ENCODE measurements around the gene GNA12. TPM values are rescaled to one million over a fixed set of nuclear protein-coding genes. Genes with fewer than 3 reads are reported as not detected.

GNA12 gene
- total RNA-seq, 2 experiments from 2014 or later: 23.6 to 23.7 TPM

DNA sequence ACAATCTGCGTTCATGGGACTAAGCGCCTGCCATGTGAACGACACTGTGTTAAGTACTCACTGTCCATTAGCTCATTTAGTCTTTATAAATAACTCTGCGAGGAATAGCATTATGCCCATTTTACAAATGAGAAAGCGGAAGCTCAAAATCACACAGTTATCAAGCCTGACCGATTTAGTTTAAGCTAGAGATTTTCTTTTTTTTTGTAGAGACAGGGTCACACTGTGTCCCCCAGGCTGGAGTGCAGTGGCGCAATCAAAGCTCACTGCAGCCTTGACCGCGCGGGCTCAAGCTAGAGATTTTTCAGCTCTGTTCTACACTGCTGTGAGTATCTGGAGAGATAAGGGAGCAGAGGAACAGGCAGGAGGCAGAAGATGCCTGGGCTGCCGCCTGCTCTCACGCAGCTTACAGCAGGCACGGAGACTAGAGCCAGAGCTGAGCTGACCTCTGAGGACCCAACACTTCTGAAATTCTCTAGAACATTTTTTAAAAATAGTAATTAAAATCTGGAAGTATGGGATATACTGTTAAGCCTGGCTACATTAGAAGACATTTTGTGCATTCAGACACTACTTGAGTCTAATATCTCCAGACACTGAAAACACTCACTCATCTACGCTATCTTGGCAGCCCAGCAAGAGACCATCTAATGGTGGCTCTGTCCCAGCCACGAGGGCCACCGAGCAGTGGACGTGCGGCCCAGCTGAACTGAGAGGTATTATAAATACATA is 38.7 kb downstream of the GNA12 start:
- H3K27me3 Mint-ChIP-seq: no peaks in the 10 kb centered on the region
- DNase-seq: no peak
- H3K9me3 Mint-ChIP-seq: no peaks in the 10 kb centered on the region
- no peak overlapping the region for H3K27ac Mint-ChIP-seq
- ChIA-PET CTCF (interaction anchor here (1.4 to 3.0 kb wide), 2 partner anchors 60 to 95 kb away, joined by 4 to 9 read pairs; no protein-coding TSS in a partner anchor), POLR2A (no interaction called here)
- H3K4me1 Mint-ChIP-seq (ENCODE audit: low read depth): peaks cover 31% of the 10 kb centered on the region
- H3K4me3 Mint-ChIP-seq: no peak overlapping the region
- no peaks in the 10 kb centered on the region for H3K36me3 Mint-ChIP-seq
- intact Hi-C loops (cut with micrococcal nuclease): no loop called here

GRCh38 chr7:2804227-2804763 is 39.8 kb downstream of the GNA12 start:
- H3K27me3 Mint-ChIP-seq: no peaks in the 10 kb centered on the region
- H3K4me1 Mint-ChIP-seq (ENCODE audit: low read depth): peaks cover 35% of the 10 kb centered on the region
- CTCF ChIA-PET: interaction anchor here (1.2 to 3.0 kb wide), 2 partner anchors 85 to 94 kb away, joined by 4 to 9 read pairs; no protein-coding TSS in a partner anchor
- H3K9me3 Mint-ChIP-seq: no peaks in the 10 kb centered on the region
- intact Hi-C loops (cut with micrococcal nuclease): no loop called here
- DNase-seq: no peak
- no peaks in the 10 kb centered on the region for H3K36me3 Mint-ChIP-seq
- no peak overlapping the region for H3K27ac Mint-ChIP-seq
- POLR2A ChIA-PET: no interaction called here
- H3K4me3 Mint-ChIP-seq: no peak overlapping the region

DNA sequence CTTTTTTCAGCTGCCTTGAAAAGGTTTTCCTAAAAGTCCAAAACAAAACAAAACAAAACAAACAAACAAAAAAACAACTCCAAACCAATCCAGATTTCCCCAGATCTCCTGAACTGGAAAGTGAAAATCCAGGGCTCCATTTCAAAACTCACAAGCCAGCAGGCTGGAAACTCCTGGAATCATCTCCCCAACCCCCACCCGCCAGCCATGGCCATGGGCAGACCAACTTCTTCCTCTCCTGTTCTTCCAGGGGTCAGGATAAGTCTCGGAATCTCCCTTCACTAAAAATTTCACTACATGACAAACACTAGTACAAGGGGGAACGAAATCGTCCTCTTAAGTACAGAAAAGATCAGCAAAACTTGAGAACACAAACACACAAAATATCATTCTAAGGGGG is 40.4 kb downstream of the GNA12 start:
- CTCF ChIA-PET: interaction anchor here (1.2 to 3.0 kb wide), 2 partner anchors 85 to 94 kb away, joined by 4 to 9 read pairs; no protein-coding TSS in a partner anchor
- Mint-ChIP-seq H3K27me3 (no peaks in the 10 kb centered on the region), H3K27ac (no peak overlapping the region)

DNA sequence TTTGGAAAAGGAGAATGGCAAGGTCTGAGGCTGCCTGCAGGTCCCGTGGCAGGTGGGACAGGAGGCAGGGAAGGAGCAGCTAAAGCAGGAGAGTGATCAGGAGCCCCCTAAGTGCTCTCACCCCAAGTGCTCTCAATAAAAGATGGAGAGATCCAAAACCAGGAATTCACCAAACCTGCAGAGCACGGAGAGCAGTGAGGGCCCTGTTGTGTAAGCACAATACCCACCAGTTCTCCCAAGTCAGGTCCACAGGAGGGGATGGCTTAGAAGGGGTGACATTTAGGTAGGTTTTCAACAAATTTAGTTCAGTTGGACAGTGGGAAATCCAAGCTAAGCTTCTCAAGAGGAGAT is 40.8 kb downstream of the GNA12 start:
- DNase-seq: no peak
- no peak overlapping the region for H3K27ac Mint-ChIP-seq
- H3K36me3 Mint-ChIP-seq: no peaks in the 10 kb centered on the region
- CTCF ChIA-PET: interaction anchor here (1.2 to 3.0 kb wide), 2 partner anchors 84 to 93 kb away, joined by 4 to 9 read pairs; no protein-coding TSS in a partner anchor
- H3K4me1 Mint-ChIP-seq (ENCODE audit: low read depth): peaks cover 32% of the 10 kb centered on the region
- H3K9me3 Mint-ChIP-seq: no peaks in the 10 kb centered on the region
- intact Hi-C loops (cut with micrococcal nuclease): no loop called here
- no peak overlapping the region for H3K4me3 Mint-ChIP-seq
- no peaks in the 10 kb centered on the region for H3K27me3 Mint-ChIP-seq
- POLR2A ChIA-PET: no interaction called here

More for the DNA sequence above, 40.4 kb downstream of the GNA12 start:
- H3K36me3 Mint-ChIP-seq: no peaks in the 10 kb centered on the region
- no peak overlapping the region for H3K4me3 Mint-ChIP-seq
- intact Hi-C loops (cut with micrococcal nuclease): no loop called here
- peaks cover 32% of the 10 kb centered on the region for H3K4me1 Mint-ChIP-seq (ENCODE audit: low read depth)
- H3K9me3 Mint-ChIP-seq: no peaks in the 10 kb centered on the region
- POLR2A ChIA-PET: no interaction called here
- no peak for DNase-seq

DNA sequence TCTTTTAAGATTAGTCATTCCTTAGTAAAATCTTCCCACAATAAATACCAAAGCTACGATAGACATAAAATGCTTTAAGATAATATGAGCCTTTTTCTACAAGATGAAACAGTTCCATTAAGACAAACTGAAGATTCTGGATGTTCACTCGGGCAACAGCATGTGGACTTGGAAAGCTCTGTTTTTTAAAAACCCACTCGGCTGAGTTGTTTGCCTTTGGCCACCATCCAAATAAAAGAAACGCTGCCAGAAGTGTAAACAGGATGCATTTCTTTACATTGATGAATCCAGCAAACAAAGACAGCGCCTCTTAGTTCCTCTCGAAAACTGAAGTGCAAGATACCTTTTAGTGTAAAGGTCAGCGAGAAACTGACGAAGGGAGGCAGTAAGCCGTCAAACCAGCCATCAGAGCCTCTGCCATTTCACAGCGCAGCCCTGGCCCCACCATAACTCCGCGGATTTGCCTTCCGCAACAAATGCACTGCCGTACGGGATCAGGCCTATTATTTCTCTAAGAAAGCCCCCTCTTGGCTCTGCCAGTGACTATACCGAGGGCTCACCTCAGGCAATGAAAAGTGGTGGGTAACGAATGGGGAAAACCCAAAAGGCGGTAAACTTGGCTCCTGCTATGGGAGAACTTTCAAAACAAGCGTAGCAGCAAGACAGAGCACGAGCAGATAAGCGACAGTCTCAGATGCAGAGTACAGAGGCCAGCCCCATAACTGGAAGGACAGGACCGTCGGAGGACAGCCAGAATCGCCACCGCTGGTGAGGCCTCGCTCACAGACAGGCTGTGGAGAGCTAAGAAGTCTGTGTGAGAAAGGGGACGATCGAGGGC is 41.4 kb downstream of the GNA12 start:
- DNase-seq: no peak
- ChIA-PET CTCF (interaction anchor here (3.0 kb wide), 1 partner anchor 93 kb away, joined by 9 read pairs; no protein-coding TSS in a partner anchor), POLR2A (interaction anchor here (0.7 kb wide), 1 partner anchor 25 kb away, joined by 3 read pairs; no protein-coding TSS in a partner anchor)
- no peaks in the 10 kb centered on the region for H3K36me3 Mint-ChIP-seq
- H3K9me3 Mint-ChIP-seq: no peaks in the 10 kb centered on the region
- no peaks in the 10 kb centered on the region for H3K27me3 Mint-ChIP-seq
- intact Hi-C loops (cut with micrococcal nuclease): no loop called here
- no peak overlapping the region for H3K27ac Mint-ChIP-seq
- peaks cover 32% of the 10 kb centered on the region for H3K4me1 Mint-ChIP-seq (ENCODE audit: low read depth)
- H3K4me3 Mint-ChIP-seq: no peak overlapping the region

DNA sequence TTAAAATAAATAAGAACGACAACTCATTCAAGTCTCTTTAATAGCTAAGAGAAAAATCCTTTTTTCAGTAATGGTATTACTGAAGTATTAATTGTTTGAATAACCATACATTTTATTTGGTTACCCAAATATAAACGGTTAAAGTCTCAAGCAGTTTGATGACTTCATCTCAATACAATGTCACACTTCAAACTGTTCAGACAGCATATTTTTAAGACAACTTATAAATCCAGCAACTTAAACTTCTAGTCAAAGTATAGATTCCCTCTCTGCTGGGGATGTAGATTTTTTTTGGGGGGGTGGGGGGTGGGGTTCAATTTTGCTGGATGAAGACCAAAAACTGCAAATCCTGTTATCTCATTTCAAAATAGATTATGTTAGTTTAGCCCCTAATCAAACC is 42.0 kb downstream of the GNA12 start:
- Mint-ChIP-seq H3K4me3 (no peak overlapping the region), H3K4me1 (ENCODE audit: low read depth) (peaks cover 32% of the 10 kb centered on the region), H3K27ac (no peak overlapping the region), H3K36me3 (no peaks in the 10 kb centered on the region), H3K27me3 (no peaks in the 10 kb centered on the region), H3K9me3 (no peaks in the 10 kb centered on the region)
- DNase-seq: no peak
- CTCF ChIA-PET: interaction anchor here (0.6 to 1.0 kb wide), 3 partner anchors 27 to 393 kb away, joined by 3 to 5 read pairs (median 4); no protein-coding TSS in a partner anchor
- intact Hi-C loops (cut with micrococcal nuclease): no loop called here
- POLR2A ChIA-PET: interaction anchor here (0.6 to 0.7 kb wide), 2 partner anchors 25 to 692 kb away, joined by 3 read pairs; no protein-coding TSS in a partner anchor

- Mint-ChIP-seq H3K27me3 (no peaks in the 10 kb centered on the region), H3K4me3 (no peak overlapping the region), H3K36me3 (no peaks in the 10 kb centered on the region), H3K4me1 (ENCODE audit: low read depth) (peaks cover 32% of the 10 kb centered on the region), H3K27ac (no peak overlapping the region), H3K9me3 (no peaks in the 10 kb centered on the region)
- DNase-seq: no peak
- CTCF ChIA-PET: interaction anchor here (0.6 to 1.0 kb wide), 4 partner anchors 26 to 634 kb away, joined by 3 to 5 read pairs (median 4); no protein-coding TSS in a partner anchor
- intact Hi-C loops (cut with micrococcal nuclease): no loop called here
- POLR2A ChIA-PET: interaction anchor here (0.6 kb wide), 1 partner anchor 693 kb away, joined by 3 read pairs; no protein-coding TSS in a partner anchor
Observed at GRCh38 chr7:2800931-2801688, 43.0 kb downstream of the GNA12 start.

DNA sequence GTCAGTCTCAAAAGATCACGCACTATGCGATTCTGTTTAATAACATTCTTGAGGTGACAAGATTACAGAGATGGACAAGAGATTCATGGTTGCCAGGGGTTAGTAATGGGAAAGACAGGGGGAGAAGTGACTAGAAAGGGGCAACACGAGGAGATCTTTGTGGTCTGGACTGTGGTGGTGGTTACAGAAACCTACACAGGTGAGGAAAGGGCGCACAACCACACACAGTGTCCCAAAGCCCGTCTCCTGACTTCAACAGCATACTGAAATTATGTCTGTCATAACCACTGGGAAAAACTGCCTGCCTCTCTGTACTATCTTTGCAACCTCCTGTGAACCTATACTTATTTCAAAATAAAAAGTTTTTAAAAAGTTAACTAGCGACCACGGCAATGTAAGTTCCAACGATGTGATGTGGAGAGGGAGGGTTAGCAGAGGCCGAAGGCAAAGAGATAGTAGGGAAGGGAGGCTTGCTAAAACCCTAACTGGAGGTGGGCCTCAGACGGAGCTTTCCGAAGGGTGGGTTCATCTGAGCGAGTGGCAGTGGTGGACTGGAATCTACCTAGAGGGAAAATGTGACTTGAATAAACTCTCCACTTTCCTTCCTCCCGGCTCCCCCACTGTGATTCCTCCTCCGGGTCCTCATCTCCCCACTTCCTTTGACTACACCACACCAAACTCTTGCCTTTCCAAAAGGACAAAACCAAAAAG is 43.7 kb downstream of the GNA12 start:
- Mint-ChIP-seq H3K27me3 (no peaks in the 10 kb centered on the region), H3K9me3 (no peaks in the 10 kb centered on the region), H3K36me3 (no peaks in the 10 kb centered on the region), H3K4me3 (no peak overlapping the region), H3K4me1 (ENCODE audit: low read depth) (peaks cover 32% of the 10 kb centered on the region), H3K27ac (no peak overlapping the region)
- CTCF ChIA-PET: interaction anchor here (0.6 kb wide), 1 partner anchor 634 kb away, joined by 3 read pairs; no protein-coding TSS in a partner anchor
- POLR2A ChIA-PET: no interaction called here
- intact Hi-C loops (cut with micrococcal nuclease): no loop called here
- DNase-seq: no peak

- POLR2A ChIA-PET: interaction anchor here (0.7 kb wide), 1 partner anchor 57 kb away, joined by 4 read pairs; no protein-coding TSS in a partner anchor
- H3K27ac Mint-ChIP-seq: no peak overlapping the region
Observed at GRCh38 chr7:2799253-2799652, 44.9 kb downstream of the GNA12 start.

DNA sequence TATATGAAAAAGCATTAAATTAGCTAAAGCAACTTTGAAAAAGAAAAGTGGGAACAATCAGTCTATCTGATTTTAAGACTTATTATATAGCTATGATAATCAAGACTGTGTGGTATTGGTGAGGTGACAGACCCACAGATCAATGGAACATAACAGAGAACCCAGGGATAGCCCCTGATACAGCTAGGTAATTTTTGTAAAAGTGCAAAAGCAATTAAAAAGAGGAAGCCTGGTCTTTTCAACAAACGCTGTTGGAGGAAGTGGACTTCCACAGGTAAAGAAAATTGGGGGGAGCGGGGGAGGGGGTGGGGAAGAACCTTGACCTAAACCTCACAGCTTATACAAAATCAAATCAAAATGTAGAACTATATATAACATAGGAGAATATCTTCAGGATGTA is 45.4 kb downstream of the GNA12 start:
- no peak for DNase-seq
- Mint-ChIP-seq H3K36me3 (peaks cover 12% of the 10 kb centered on the region), H3K4me3 (no peak overlapping the region), H3K27ac (no peak overlapping the region), H3K27me3 (no peaks in the 10 kb centered on the region), H3K4me1 (ENCODE audit: low read depth) (peaks cover 32% of the 10 kb centered on the region), H3K9me3 (no peaks in the 10 kb centered on the region)
- intact Hi-C loops (cut with micrococcal nuclease): no loop called here
- ChIA-PET CTCF (interaction anchor here (1.3 kb wide), 1 partner anchor 13 kb away, joined by 3 read pairs; no protein-coding TSS in a partner anchor), POLR2A (no interaction called here)

More at GRCh38 chr7:2799253-2799652, 44.9 kb downstream of the GNA12 start:
- no peak for DNase-seq
- CTCF ChIA-PET: interaction anchor here (1.3 kb wide), 1 partner anchor 12 kb away, joined by 3 read pairs; no protein-coding TSS in a partner anchor
- H3K36me3 Mint-ChIP-seq: peaks cover 7% of the 10 kb centered on the region
- H3K9me3 Mint-ChIP-seq: no peaks in the 10 kb centered on the region
- intact Hi-C loops (cut with micrococcal nuclease): no loop called here
- H3K4me1 Mint-ChIP-seq (ENCODE audit: low read depth): peaks cover 32% of the 10 kb centered on the region
- H3K27me3 Mint-ChIP-seq: no peaks in the 10 kb centered on the region
- H3K4me3 Mint-ChIP-seq: no peak overlapping the region
